ENCODE data around the gene CENPL.

The CENPL gene, protein sequence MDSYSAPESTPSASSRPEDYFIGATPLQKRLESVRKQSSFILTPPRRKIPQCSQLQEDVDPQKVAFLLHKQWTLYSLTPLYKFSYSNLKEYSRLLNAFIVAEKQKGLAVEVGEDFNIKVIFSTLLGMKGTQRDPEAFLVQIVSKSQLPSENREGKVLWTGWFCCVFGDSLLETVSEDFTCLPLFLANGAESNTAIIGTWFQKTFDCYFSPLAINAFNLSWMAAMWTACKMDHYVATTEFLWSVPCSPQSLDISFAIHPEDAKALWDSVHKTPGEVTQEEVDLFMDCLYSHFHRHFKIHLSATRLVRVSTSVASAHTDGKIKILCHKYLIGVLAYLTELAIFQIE

DNA sequence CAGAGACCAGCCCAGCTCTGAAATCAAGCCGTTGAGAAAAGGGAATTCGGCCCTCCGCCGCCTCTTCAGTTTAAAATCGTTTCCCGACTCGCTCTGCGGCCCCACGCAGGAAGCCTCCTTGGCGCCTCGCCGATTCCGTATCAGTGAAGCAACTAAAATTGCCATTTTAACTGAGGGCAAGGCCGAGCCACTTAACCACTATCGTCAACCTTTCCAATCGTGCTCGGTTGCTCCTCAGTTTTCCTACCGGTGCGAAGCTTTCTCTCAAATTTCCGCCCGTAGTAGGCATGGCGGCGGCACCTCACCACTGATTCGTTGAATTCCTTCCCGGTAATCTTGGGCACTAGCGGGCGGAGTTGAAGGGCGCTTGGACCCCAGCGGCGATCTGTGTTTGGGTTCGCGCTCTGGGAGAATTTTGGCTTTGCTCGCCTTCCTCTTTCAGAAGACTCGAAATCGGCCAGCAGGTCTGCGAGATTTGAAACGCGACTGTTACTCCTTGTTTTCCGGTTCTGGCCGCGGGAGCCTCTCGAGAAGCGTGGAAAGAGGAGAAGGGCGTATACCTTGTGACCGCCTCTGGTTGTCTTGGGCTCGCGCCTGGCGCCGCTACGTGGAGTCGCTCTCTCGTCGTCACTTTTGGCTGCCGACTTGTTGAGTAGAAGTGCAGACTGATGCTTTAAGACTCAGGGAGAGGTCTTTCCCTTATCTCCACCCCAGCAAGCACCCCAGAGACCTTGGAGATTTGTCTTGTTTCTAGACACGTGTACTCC lies at the start of gene CENPL, which contains the start of gene DARS2:
Gene CENPL (minus strand): TSS at position 569 of the 767 bp plus-strand sequence. CDS start 13,584 bp downstream, outside the sequence.
Gene DARS2 (plus strand): TSS at position 359 of the 767 bp plus-strand sequence. CDS start 557 bp downstream, outside the sequence.
- H3K36me3 ChIP-seq (replicated peaks), result no peaks in the 10 kb centered on the region
- H3K4me3 ChIP-seq (ENCODE audit: low read depth, low read length), result peak within 1 kb of the TSS; percentile 98
- in situ Hi-C loops (cut with HindIII; ENCODE audit: low pct_ligation_motif_present, low sequenced_read_pairs), result no loop called here
- TF ChIP-seq, protein P1, sequence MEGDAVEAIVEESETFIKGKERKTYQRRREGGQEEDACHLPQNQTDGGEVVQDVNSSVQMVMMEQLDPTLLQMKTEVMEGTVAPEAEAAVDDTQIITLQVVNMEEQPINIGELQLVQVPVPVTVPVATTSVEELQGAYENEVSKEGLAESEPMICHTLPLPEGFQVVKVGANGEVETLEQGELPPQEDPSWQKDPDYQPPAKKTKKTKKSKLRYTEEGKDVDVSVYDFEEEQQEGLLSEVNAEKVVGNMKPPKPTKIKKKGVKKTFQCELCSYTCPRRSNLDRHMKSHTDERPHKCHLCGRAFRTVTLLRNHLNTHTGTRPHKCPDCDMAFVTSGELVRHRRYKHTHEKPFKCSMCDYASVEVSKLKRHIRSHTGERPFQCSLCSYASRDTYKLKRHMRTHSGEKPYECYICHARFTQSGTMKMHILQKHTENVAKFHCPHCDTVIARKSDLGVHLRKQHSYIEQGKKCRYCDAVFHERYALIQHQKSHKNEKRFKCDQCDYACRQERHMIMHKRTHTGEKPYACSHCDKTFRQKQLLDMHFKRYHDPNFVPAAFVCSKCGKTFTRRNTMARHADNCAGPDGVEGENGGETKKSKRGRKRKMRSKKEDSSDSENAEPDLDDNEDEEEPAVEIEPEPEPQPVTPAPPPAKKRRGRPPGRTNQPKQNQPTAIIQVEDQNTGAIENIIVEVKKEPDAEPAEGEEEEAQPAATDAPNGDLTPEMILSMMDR (IDR thresholded peaks at IDR 0.05; ENCODE audit: low read depth, low read length, missing control alignments), result no peak
- DNase-seq, result peak; percentile 97
- H3K27me3 ChIP-seq (replicated peaks), result no peaks in the 10 kb centered on the region
- H3K27ac ChIP-seq, result peak within 1 kb of the TSS; percentile 96

DNA sequence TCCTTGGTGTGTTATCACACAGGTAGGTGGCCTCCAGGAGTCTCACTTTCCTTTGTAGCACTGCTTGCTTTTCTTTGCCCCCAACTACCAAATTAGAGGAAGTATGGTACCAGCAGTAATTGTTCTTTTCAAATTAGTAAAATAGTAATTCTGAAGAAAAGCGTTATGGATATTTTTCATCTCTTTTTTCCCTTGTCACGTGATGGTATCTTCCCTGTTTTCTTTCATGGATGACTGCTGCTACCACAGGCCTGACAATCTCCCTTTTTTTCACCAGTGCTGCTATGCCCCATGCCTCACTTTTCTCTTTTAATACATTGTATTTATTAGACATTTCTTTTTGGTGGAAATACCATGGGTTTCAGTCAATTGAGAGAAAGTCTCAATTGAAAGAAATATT lies 46.8 kb upstream of the CENPL start:
- no peaks in the 10 kb centered on the region for H3K27me3 ChIP-seq (replicated peaks)
- H3K36me3 ChIP-seq (replicated peaks), result peaks cover 18% of the 10 kb centered on the region
- DNase-seq, result no peak
- TF ChIP-seq, protein P1 (IDR thresholded peaks at IDR 0.05; ENCODE audit: low read depth, low read length, missing control alignments), result no peak
- in situ Hi-C loops (cut with HindIII; ENCODE audit: low pct_ligation_motif_present, low sequenced_read_pairs), result no loop called here
- H3K27ac ChIP-seq, result no peak overlapping the region
- H3K4me3 ChIP-seq (ENCODE audit: low read depth, low read length), result no peak overlapping the region

DNA sequence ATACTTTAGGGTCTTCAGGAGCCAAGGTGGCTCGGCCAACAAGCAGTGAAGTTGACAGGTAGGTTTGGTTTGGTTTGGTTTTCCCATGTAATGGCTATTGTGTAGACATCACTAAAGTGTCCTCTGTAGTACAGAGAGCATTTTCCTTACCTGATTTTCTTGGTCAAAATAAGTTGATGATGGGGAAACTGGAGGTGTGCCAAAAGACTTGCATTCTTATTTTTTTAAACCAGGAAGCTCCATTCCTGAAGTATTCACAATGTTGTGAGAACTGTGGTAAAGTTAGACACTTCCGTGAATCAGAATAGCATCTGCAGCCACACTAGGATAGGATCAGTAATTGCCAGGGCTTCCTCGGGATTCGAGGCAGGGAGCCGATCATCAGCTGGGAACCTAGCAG lies 46.4 kb upstream of the CENPL start:
- peaks cover 20% of the 10 kb centered on the region for H3K36me3 ChIP-seq (replicated peaks)
- no peak for DNase-seq
- H3K4me3 ChIP-seq (ENCODE audit: low read depth, low read length), result no peak overlapping the region
- in situ Hi-C loops (cut with HindIII; ENCODE audit: low pct_ligation_motif_present, low sequenced_read_pairs), result no loop called here
- H3K27me3 ChIP-seq (replicated peaks), result no peaks in the 10 kb centered on the region
- TF ChIP-seq, protein P1 (IDR thresholded peaks at IDR 0.05; ENCODE audit: low read depth, low read length, missing control alignments), result no peak
- H3K27ac ChIP-seq, result no peak overlapping the region

DNA sequence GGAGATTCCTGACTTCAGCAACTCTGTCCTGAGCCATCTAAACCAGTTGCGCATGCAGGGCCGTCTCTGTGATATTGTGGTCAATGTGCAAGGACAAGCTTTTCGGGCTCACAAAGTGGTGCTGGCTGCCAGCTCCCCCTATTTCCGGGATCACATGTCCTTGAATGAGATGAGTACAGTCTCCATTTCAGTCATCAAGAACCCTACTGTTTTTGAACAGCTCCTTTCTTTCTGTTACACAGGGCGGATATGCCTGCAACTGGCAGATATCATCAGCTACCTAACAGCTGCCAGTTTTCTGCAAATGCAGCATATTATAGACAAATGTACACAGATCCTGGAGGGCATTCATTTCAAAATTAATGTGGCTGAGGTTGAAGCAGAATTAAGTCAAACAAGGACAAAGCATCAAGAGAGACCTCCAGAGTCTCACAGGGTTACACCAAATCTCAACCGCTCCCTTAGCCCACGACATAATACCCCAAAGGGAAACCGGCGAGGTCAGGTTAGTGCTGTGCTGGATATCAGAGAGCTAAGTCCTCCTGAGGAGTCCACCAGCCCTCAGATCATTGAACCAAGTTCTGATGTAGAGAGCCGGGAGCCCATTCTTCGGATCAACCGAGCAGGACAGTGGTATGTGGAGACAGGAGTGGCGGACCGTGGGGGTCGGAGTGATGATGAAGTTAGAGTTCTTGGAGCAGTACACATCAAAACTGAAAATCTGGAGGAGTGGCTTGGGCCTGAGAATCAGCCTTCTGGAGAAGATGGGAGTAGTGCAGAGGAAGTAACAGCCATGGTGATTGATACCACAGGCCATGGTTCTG lies 45.8 kb upstream of the CENPL start:
- Histone ChIP-seq H3K36me3 (replicated peaks) (peaks cover 26% of the 10 kb centered on the region), H3K27me3 (replicated peaks) (no peaks in the 10 kb centered on the region), H3K27ac (no peak overlapping the region), H3K4me3 (ENCODE audit: low read depth, low read length) (no peak overlapping the region)
- in situ Hi-C loops (cut with HindIII; ENCODE audit: low pct_ligation_motif_present, low sequenced_read_pairs), result no loop called here
- no peak for DNase-seq
- TF ChIP-seq, protein P1 (IDR thresholded peaks at IDR 0.05; ENCODE audit: low read depth, low read length, missing control alignments), result no peak

DNA sequence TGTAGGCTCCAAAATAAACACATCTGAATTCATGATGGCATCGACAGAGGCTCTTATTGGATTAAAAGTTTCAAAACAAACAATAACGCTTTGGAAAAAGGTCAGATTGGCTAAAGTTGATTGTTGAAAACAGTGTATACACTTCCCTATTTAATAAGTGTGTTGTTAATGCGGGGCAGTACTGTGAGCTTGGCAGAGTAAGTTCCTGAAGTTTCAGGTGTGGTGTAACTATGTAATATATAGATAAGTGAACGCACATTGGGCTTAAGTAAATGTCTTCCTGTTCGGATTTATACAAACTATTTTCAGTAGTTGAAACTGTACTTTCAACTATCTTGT lies 44.3 kb upstream of the CENPL start:
- peak overlapping the region; percentile 58 for H3K27ac ChIP-seq
- DNase-seq, result no peak
- TF ChIP-seq, protein P1 (IDR thresholded peaks at IDR 0.05; ENCODE audit: low read depth, low read length, missing control alignments), result no peak
- H3K4me3 ChIP-seq (ENCODE audit: low read depth, low read length), result peak overlapping the region; percentile 95
- no peaks in the 10 kb centered on the region for H3K27me3 ChIP-seq (replicated peaks)
- peaks cover 39% of the 10 kb centered on the region for H3K36me3 ChIP-seq (replicated peaks)
- in situ Hi-C loops (cut with HindIII; ENCODE audit: low pct_ligation_motif_present, low sequenced_read_pairs), result no loop called here
